Karpas-422 (cell line): ENCODE data around the gene GJB4. TPM values are rescaled to one million over a fixed set of nuclear protein-coding genes. Genes with fewer than 3 reads are reported as not detected.

ENCODE experiments used
- DNase-seq: peaks from one replicate; pipeline ENCODE4 v3.0.0-alpha.2; 2015
- H2AFZ ChIP-seq: fragments of 200-600 bp; sonication (generic); 2 replicates; pipeline ENCODE4 v1.6.1; 2014; ENCODE audit warnings: antibody characterized with exemption, low read length, mixed read lengths
- H3K27ac ChIP-seq: fragments of 200-600 bp; sonication (generic); 2 replicates; pipeline ENCODE4 v1.5.1; 2014; ENCODE audit warnings: mild to moderate bottlenecking, low read length, moderate library complexity
- H3K27me3 ChIP-seq: fragments of 200-600 bp; sonication (generic); 2 replicates; pipeline ENCODE4 v1.6.1; 2014; ENCODE audit warnings: low read length, mixed read lengths
- H3K36me3 ChIP-seq: fragments of 200-600 bp; sonication (generic); 2 replicates; pipeline ENCODE4 v1.6.1; 2014; ENCODE audit warnings: low read length, mixed read lengths; ENCODE audit not compliant: insufficient read depth
- H3K4me1 ChIP-seq: fragments of 200-600 bp; sonication (generic); 2 replicates; pipeline ENCODE4 v1.6.1; 2014; ENCODE audit warnings: mild to moderate bottlenecking, low read length, mixed read lengths
- H3K4me2 ChIP-seq: fragments of 200-600 bp; sonication (generic); 2 replicates; pipeline ENCODE4 v1.6.1; 2014; ENCODE audit warnings: low read length, low read depth, mild to moderate bottlenecking; ENCODE audit not compliant: poor library complexity, severe bottlenecking
- H3K4me3 ChIP-seq: fragments of 200-600 bp; sonication (generic); 2 replicates; pipeline ENCODE4 v1.5.1; 2014; ENCODE audit warnings: mild to moderate bottlenecking, antibody characterized with exemption, low read length, mixed read lengths
- H3K79me2 ChIP-seq: fragments of 200-600 bp; sonication (generic); 2 replicates; pipeline ENCODE4 v1.6.1; 2014; ENCODE audit warnings: mild to moderate bottlenecking, low read length, mixed read lengths
- H3K9ac ChIP-seq: fragments of 200-600 bp; sonication (generic); 2 replicates; pipeline ENCODE4 v1.6.0; 2014; ENCODE audit warnings: low read length
- H3K9me2 ChIP-seq: fragments of 200-600 bp; sonication (generic), shearing (Covaris generic); replicated peaks from 2 replicates; pipeline ENCODE4 v1.6.0; 2014; ENCODE audit warnings: mild to moderate bottlenecking, low read length, moderate library complexity; ENCODE audit not compliant: insufficient read depth
- H3K9me3 ChIP-seq: fragments of 300-700, 200-600 bp; sonication (generic); 2 replicates; pipeline ENCODE4 v1.6.1; 2014; ENCODE audit warnings: low read length, mixed read lengths
- H4K20me1 ChIP-seq: fragments of 200-600 bp; sonication (generic); 2 replicates; pipeline ENCODE4 v1.6.1; 2014; ENCODE audit warnings: mild to moderate bottlenecking, antibody characterized with exemption, low read length, low read depth; ENCODE audit not compliant: insufficient read depth
- total RNA-seq: library from RNA; depleted of rRNA; stranded (reverse); fragments of >200 nt; shearing (Covaris generic); gene quantifications from 2 replicates; pipeline ENCODE4 v1.2.3, GENCODE V29; 2014; ENCODE audit warnings: low replicate concordance; rRNA removed

GJB4 gene
- not detected in 2 replicates for total RNA-seq

- Histone ChIP-seq H3K27ac (no peak within 1 kb of the TSS), H4K20me1 (no peaks in the 10 kb centered on the region), H3K36me3 (no peaks in the 10 kb centered on the region), H3K27me3 (no peaks in the 10 kb centered on the region), H2AFZ (no peak within 1 kb of the TSS), H3K9ac (no peak within 1 kb of the TSS), H3K9me2 (no peaks in the 10 kb centered on the region), H3K4me3 (no peak within 1 kb of the TSS), H3K4me1 (no peaks in the 10 kb centered on the region), H3K4me2 (no peak within 1 kb of the TSS), H3K79me2 (no peaks in the 10 kb centered on the region), H3K9me3 (no peaks in the 10 kb centered on the region)
- DNase-seq = peak; percentile 43
Observed at GRCh38 chr1:34759503-34760357, at the start of gene GJB4. GJB4 (plus strand) TSS chr1:34759740; CDS start chr1:34761255, 1,515 bp downstream.

GRCh38 chr1:34710812-34711211 lies 48.7 kb upstream of the GJB4 start:
- no peaks in the 10 kb centered on the region for H3K9me3 ChIP-seq
- H3K4me2 ChIP-seq = no peak overlapping the region
- no peaks in the 10 kb centered on the region for H3K36me3 ChIP-seq
- H3K27me3 ChIP-seq = no peaks in the 10 kb centered on the region
- H3K9ac ChIP-seq = no peak overlapping the region
- no peak overlapping the region for H3K4me3 ChIP-seq
- H2AFZ ChIP-seq = no peak overlapping the region
- no peaks in the 10 kb centered on the region for H3K4me1 ChIP-seq
- no peaks in the 10 kb centered on the region for H3K9me2 ChIP-seq
- no peaks in the 10 kb centered on the region for H4K20me1 ChIP-seq
- H3K27ac ChIP-seq = no peak overlapping the region
- H3K79me2 ChIP-seq = no peaks in the 10 kb centered on the region
- no peak for DNase-seq

GRCh38 chr1:34711485-34711884 lies 48.1 kb upstream of the GJB4 start:
- DNase-seq = peak; percentile 55
- H3K79me2 ChIP-seq = no peaks in the 10 kb centered on the region
- H3K9ac ChIP-seq = no peak overlapping the region
- no peak overlapping the region for H2AFZ ChIP-seq
- no peak overlapping the region for H3K4me3 ChIP-seq
- H3K9me3 ChIP-seq = no peaks in the 10 kb centered on the region
- no peaks in the 10 kb centered on the region for H4K20me1 ChIP-seq
- H3K9me2 ChIP-seq = no peaks in the 10 kb centered on the region
- no peaks in the 10 kb centered on the region for H3K4me1 ChIP-seq
- H3K36me3 ChIP-seq = no peaks in the 10 kb centered on the region
- H3K27ac ChIP-seq = no peak overlapping the region
- H3K4me2 ChIP-seq = no peak overlapping the region
- no peaks in the 10 kb centered on the region for H3K27me3 ChIP-seq

GRCh38 chr1:34712007-34712688 lies 47.4 kb upstream of the GJB4 start:
- H4K20me1 ChIP-seq = no peaks in the 10 kb centered on the region
- H3K4me3 ChIP-seq = no peak overlapping the region
- no peak for DNase-seq
- H3K4me1 ChIP-seq = no peaks in the 10 kb centered on the region
- H3K27me3 ChIP-seq = no peaks in the 10 kb centered on the region
- no peaks in the 10 kb centered on the region for H3K36me3 ChIP-seq
- H3K9me3 ChIP-seq = no peaks in the 10 kb centered on the region
- H3K9me2 ChIP-seq = no peaks in the 10 kb centered on the region
- no peaks in the 10 kb centered on the region for H3K79me2 ChIP-seq
- H2AFZ ChIP-seq = no peak overlapping the region
- H3K27ac ChIP-seq = no peak overlapping the region
- H3K4me2 ChIP-seq = no peak overlapping the region
- H3K9ac ChIP-seq = no peak overlapping the region

GRCh38 chr1:34713443-34713842 lies 46.1 kb upstream of the GJB4 start:
- Histone ChIP-seq H3K4me3 (no peak overlapping the region), H3K4me2 (no peak overlapping the region), H3K79me2 (no peaks in the 10 kb centered on the region), H3K27me3 (no peaks in the 10 kb centered on the region), H4K20me1 (no peaks in the 10 kb centered on the region), H3K4me1 (no peaks in the 10 kb centered on the region), H3K27ac (no peak overlapping the region), H2AFZ (no peak overlapping the region), H3K36me3 (no peaks in the 10 kb centered on the region), H3K9me2 (no peaks in the 10 kb centered on the region), H3K9me3 (no peaks in the 10 kb centered on the region), H3K9ac (no peak overlapping the region)
- DNase-seq = no peak

GRCh38 chr1:34714386-34714785 lies 45.2 kb upstream of the GJB4 start:
- H3K27ac ChIP-seq = no peak overlapping the region
- H3K4me1 ChIP-seq = no peaks in the 10 kb centered on the region
- DNase-seq = no peak
- no peaks in the 10 kb centered on the region for H3K9me2 ChIP-seq
- no peaks in the 10 kb centered on the region for H3K9me3 ChIP-seq
- H3K4me3 ChIP-seq = no peak overlapping the region
- H2AFZ ChIP-seq = no peak overlapping the region
- no peak overlapping the region for H3K9ac ChIP-seq
- no peaks in the 10 kb centered on the region for H4K20me1 ChIP-seq
- no peak overlapping the region for H3K4me2 ChIP-seq
- H3K36me3 ChIP-seq = no peaks in the 10 kb centered on the region
- no peaks in the 10 kb centered on the region for H3K79me2 ChIP-seq
- no peaks in the 10 kb centered on the region for H3K27me3 ChIP-seq

GRCh38 chr1:34715139-34715538 lies 44.4 kb upstream of the GJB4 start:
- no peak for DNase-seq
- Histone ChIP-seq H3K9me3 (no peaks in the 10 kb centered on the region), H3K4me1 (no peaks in the 10 kb centered on the region), H4K20me1 (no peaks in the 10 kb centered on the region), H3K36me3 (no peaks in the 10 kb centered on the region), H3K4me3 (no peak overlapping the region), H3K27ac (no peak overlapping the region), H2AFZ (no peak overlapping the region), H3K79me2 (no peaks in the 10 kb centered on the region), H3K4me2 (no peak overlapping the region), H3K9ac (no peak overlapping the region), H3K9me2 (no peaks in the 10 kb centered on the region), H3K27me3 (no peaks in the 10 kb centered on the region)

- no peak for DNase-seq
- Histone ChIP-seq H3K27ac (no peak overlapping the region), H3K4me2 (no peak overlapping the region), H3K9me3 (no peaks in the 10 kb centered on the region), H3K27me3 (no peaks in the 10 kb centered on the region), H3K79me2 (no peaks in the 10 kb centered on the region), H2AFZ (no peak overlapping the region), H3K4me1 (no peaks in the 10 kb centered on the region), H3K36me3 (no peaks in the 10 kb centered on the region), H3K9me2 (no peaks in the 10 kb centered on the region), H3K9ac (no peak overlapping the region), H4K20me1 (no peaks in the 10 kb centered on the region), H3K4me3 (no peak overlapping the region)
Observed at GRCh38 chr1:34721241-34721640, 38.3 kb upstream of the GJB4 start.
